Measurements from ENCODE around the gene SCAMP2. TPM values are rescaled to one million over a fixed set of nuclear protein-coding genes. Genes with fewer than 3 reads are reported as not detected.

The SCAMP2 gene
- total RNA-seq, 8 experiments from 2014 or later = 12.3 to 49.9 (median 24.0) TPM

- Histone ChIP-seq H3K4me1 (replicated peaks in 1 of 2) (peaks cover 35 to 40% of the 10 kb centered on the region in 2 donors), H3K4me3 (no peak overlapping the region), H3K27ac (no peak overlapping the region)
- in situ Hi-C loops (cut with MboI; ENCODE audit: low pct_unique_long_range_greater_than_20kb in 2 of 9, low sequenced_read_pairs in 9 of 9, unreplicated experiment in 9 of 9) = no loop called here
- WGBS, 10 experiments = 9 to 80% (median 50%) methylated on average over 1 to 2 of the region's 3 CpGs; no CpG with 5 or more reads in 2 of the 10 experiments
- no peak for ATAC-seq (replicated peaks in 6 of 8)
These were observed 43.7 kb downstream of the SCAMP2 start for GRCh38 chr15:74829486-74829885.

GRCh38 chr15:74828835-74829234, 44.3 kb downstream of the SCAMP2 start:
- peaks cover 35 to 38% of the 10 kb centered on the region in 2 donors for H3K4me1 ChIP-seq (replicated peaks in 1 of 2)
- no peak overlapping the region for H3K27ac ChIP-seq
- H3K4me3 ChIP-seq = no peak overlapping the region
- no peak for ATAC-seq (replicated peaks in 6 of 8)
- WGBS, 10 experiments = 0 to 100% (median 63%) methylated on average over 1 to 6 of the region's 6 CpGs
- in situ Hi-C loops (cut with MboI; ENCODE audit: low pct_unique_long_range_greater_than_20kb in 2 of 9, low sequenced_read_pairs in 9 of 9, unreplicated experiment in 9 of 9) = no loop called here

GRCh38 chr15:74827614-74828013, 45.6 kb downstream of the SCAMP2 start:
- in situ Hi-C loops (cut with MboI; ENCODE audit: low pct_unique_long_range_greater_than_20kb in 2 of 9, low sequenced_read_pairs in 9 of 9, unreplicated experiment in 9 of 9) = no loop called here
- no peak for ATAC-seq (replicated peaks in 6 of 8)
- Histone ChIP-seq H3K27ac (no peak overlapping the region), H3K4me3 (no peak overlapping the region), H3K4me1 (replicated peaks in 1 of 2) (peaks cover 24 to 30% of the 10 kb centered on the region in 2 donors)
- WGBS, 10 experiments = 0 to 80% (median 44%) methylated on average over 1 to 5 of the region's 5 CpGs; no CpG with 5 or more reads in 4 of the 10 experiments

- ATAC-seq (replicated peaks in 6 of 8) = no peak
- H3K4me3 ChIP-seq = peak overlapping the region in 1 of 5 donors; percentile 9
- 9 to 60% (median 27%) methylated on average over 1 to 9 of the region's 21 CpGs; no CpG with 5 or more reads in 7 of the 10 experiments for WGBS, 10 experiments
These were observed 46.2 kb downstream of the SCAMP2 start for GRCh38 chr15:74826921-74827320.

GRCh38 chr15:74826364-74826819, 46.8 kb downstream of the SCAMP2 start, which contains the start of gene CPLX3:
Gene CPLX3, plus strand, starts transcription at chr15:74826627. Its CDS starts 77 bp downstream, at chr15:74826704.
- H3K4me3 ChIP-seq = peak within 1 kb of the TSS in 3 of 5 donors; percentile 3 to 14 (median 9)
- in situ Hi-C loops (cut with MboI; ENCODE audit: low pct_unique_long_range_greater_than_20kb in 2 of 9, low sequenced_read_pairs in 9 of 9, unreplicated experiment in 9 of 9) = no loop called here
- peak; percentile 48 to 77 (median 71) for ATAC-seq (replicated peaks in 6 of 8)

More at GRCh38 chr15:74826921-74827320, 46.2 kb downstream of the SCAMP2 start:
- peaks cover 17 to 25% of the 10 kb centered on the region in 2 donors for H3K4me1 ChIP-seq (replicated peaks in 1 of 2)
- in situ Hi-C loops (cut with MboI; ENCODE audit: low pct_unique_long_range_greater_than_20kb in 2 of 9, low sequenced_read_pairs in 9 of 9, unreplicated experiment in 9 of 9) = no loop called here
- no peak overlapping the region for H3K27ac ChIP-seq

GRCh38 chr15:74825866-74826265, 47.3 kb downstream of the SCAMP2 start:
- in situ Hi-C loops (cut with MboI; ENCODE audit: low pct_unique_long_range_greater_than_20kb in 2 of 9, low sequenced_read_pairs in 9 of 9, unreplicated experiment in 9 of 9) = no loop called here
- peaks cover 24 to 31% of the 10 kb centered on the region in 2 donors for H3K4me1 ChIP-seq (replicated peaks in 1 of 2)
- H3K4me3 ChIP-seq = no peak overlapping the region
- peak in 5 of 8 experiments; percentile 48 to 65 (median 56) for ATAC-seq (replicated peaks in 6 of 8)
- WGBS, 10 experiments = 40 to 64% (median 44%) methylated on average over 2 to 3 of the region's 10 CpGs; no CpG with 5 or more reads in 7 of the 10 experiments
- no peak overlapping the region for H3K27ac ChIP-seq

More at GRCh38 chr15:74826364-74826819, 46.8 kb downstream of the SCAMP2 start, which contains the start of gene CPLX3:
- WGBS, 10 experiments = no CpG with 5 or more reads among the region's 44 CpGs
- Histone ChIP-seq H3K4me1 (replicated peaks in 1 of 2) (peaks cover 18 to 26% of the 10 kb centered on the region in 2 donors), H3K27ac (no peak within 1 kb of the TSS)

- ATAC-seq (replicated peaks in 6 of 8) = no peak
- WGBS, 10 experiments = 29 to 71% (median 51%) methylated on average over 1 to 7 of the region's 7 CpGs; no CpG with 5 or more reads in 3 of the 10 experiments
- Histone ChIP-seq H3K4me1 (replicated peaks in 1 of 2) (peaks cover 28 to 38% of the 10 kb centered on the region in 2 donors), H3K27ac (no peak overlapping the region), H3K4me3 (no peak overlapping the region)
- in situ Hi-C loops (cut with MboI; ENCODE audit: low pct_unique_long_range_greater_than_20kb in 2 of 9, low sequenced_read_pairs in 9 of 9, unreplicated experiment in 9 of 9) = no loop called here
These were observed 48.2 kb downstream of the SCAMP2 start for GRCh38 chr15:74824976-74825375.

GRCh38 chr15:74823324-74823723, 49.8 kb downstream of the SCAMP2 start:
- no peak overlapping the region for H3K27ac ChIP-seq
- no peak overlapping the region for H3K4me3 ChIP-seq
- ATAC-seq (replicated peaks in 6 of 8) = no peak
- 0 to 100% (median 73%) methylated on average over 1 to 2 of the region's 6 CpGs; no CpG with 5 or more reads in 5 of the 10 experiments for WGBS, 10 experiments
- in situ Hi-C loops (cut with MboI; ENCODE audit: low pct_unique_long_range_greater_than_20kb in 2 of 9, low sequenced_read_pairs in 9 of 9, unreplicated experiment in 9 of 9) = no loop called here
- peaks cover 28 to 38% of the 10 kb centered on the region in 2 donors for H3K4me1 ChIP-seq (replicated peaks in 1 of 2)

- no peak overlapping the region for H3K4me3 ChIP-seq
- H3K4me1 ChIP-seq (replicated peaks in 1 of 2) = peaks cover 33 to 40% of the 10 kb centered on the region in 2 donors
- no peak overlapping the region for H3K27ac ChIP-seq
- in situ Hi-C loops (cut with MboI; ENCODE audit: low pct_unique_long_range_greater_than_20kb in 2 of 9, low sequenced_read_pairs in 9 of 9, unreplicated experiment in 9 of 9) = no loop called here
- WGBS, 10 experiments = 73 to 100% (median 86%) methylated on average over 1 to 3 of the region's 4 CpGs; no CpG with 5 or more reads in 5 of the 10 experiments
- no peak for ATAC-seq (replicated peaks in 6 of 8)
These were observed 50.9 kb downstream of the SCAMP2 start for GRCh38 chr15:74822233-74822632.

GRCh38 chr15:74821790-74822158, 51.4 kb downstream of the SCAMP2 start:
- in situ Hi-C loops (cut with MboI; ENCODE audit: low pct_unique_long_range_greater_than_20kb in 2 of 9, low sequenced_read_pairs in 9 of 9, unreplicated experiment in 9 of 9) = no loop called here
- 80 to 100% (median 80%) methylated on average over 1 to 3 of the region's 7 CpGs; no CpG with 5 or more reads in 5 of the 10 experiments for WGBS, 10 experiments
- peak overlapping the region in 1 of 2 donors; percentile 7 for H3K27ac ChIP-seq
- peaks cover 34 to 42% of the 10 kb centered on the region in 2 donors for H3K4me1 ChIP-seq (replicated peaks in 1 of 2)
- ATAC-seq (replicated peaks in 6 of 8) = no peak
- H3K4me3 ChIP-seq = no peak overlapping the region

GRCh38 chr15:74821091-74821789, 51.9 kb downstream of the SCAMP2 start:
- Histone ChIP-seq H3K4me3 (no peak overlapping the region), H3K4me1 (replicated peaks in 1 of 2) (peaks cover 32 to 38% of the 10 kb centered on the region in 2 donors), H3K27ac (peak overlapping the region; percentile 7 to 18)
- in situ Hi-C loops (cut with MboI; ENCODE audit: low pct_unique_long_range_greater_than_20kb in 2 of 9, low sequenced_read_pairs in 9 of 9, unreplicated experiment in 9 of 9) = no loop called here
- 0 to 47% (median 19%) methylated on average over 1 to 6 of the region's 11 CpGs; no CpG with 5 or more reads in 4 of the 10 experiments for WGBS, 10 experiments
- peak; percentile 42 to 91 (median 68) for ATAC-seq (replicated peaks in 6 of 8)

- WGBS, 10 experiments = 78 to 100% (median 100%) methylated on average over 1 to 2 of the region's 5 CpGs; no CpG with 5 or more reads in 7 of the 10 experiments
- in situ Hi-C loops (cut with MboI; ENCODE audit: low pct_unique_long_range_greater_than_20kb in 2 of 9, low sequenced_read_pairs in 9 of 9, unreplicated experiment in 9 of 9) = no loop called here
These were observed 53.1 kb downstream of the SCAMP2 start for GRCh38 chr15:74820056-74820455.

GRCh38 chr15:74817370-74817737, 55.8 kb downstream of the SCAMP2 start:
- in situ Hi-C loops (cut with MboI; ENCODE audit: low pct_unique_long_range_greater_than_20kb in 2 of 9, low sequenced_read_pairs in 9 of 9, unreplicated experiment in 9 of 9) = no loop called here
- peaks cover 26 to 27% of the 10 kb centered on the region in 2 donors for H3K4me1 ChIP-seq (replicated peaks in 1 of 2)
- peak overlapping the region in 1 of 2 donors; percentile 29 for H3K27ac ChIP-seq
- peak in 7 of 8 experiments; percentile 9 to 72 (median 68) for ATAC-seq (replicated peaks in 6 of 8)
- 0 to 86% (median 34%) methylated on average over 1 to 3 of the region's 9 CpGs; no CpG with 5 or more reads in 5 of the 10 experiments for WGBS, 10 experiments
- H3K4me3 ChIP-seq = no peak overlapping the region

More at GRCh38 chr15:74820056-74820455, 53.1 kb downstream of the SCAMP2 start:
- no peak overlapping the region for H3K27ac ChIP-seq
- peaks cover 26 to 31% of the 10 kb centered on the region in 2 donors for H3K4me1 ChIP-seq (replicated peaks in 1 of 2)
- ATAC-seq (replicated peaks in 6 of 8) = no peak
- H3K4me3 ChIP-seq = no peak overlapping the region
